Vein endothelial cell (primary cell): ENCODE results near the gene MCAM. TPM values are rescaled to one million over a fixed set of nuclear protein-coding genes. Genes with fewer than 3 reads are reported as not detected.

ENCODE experiments used
- small RNA-seq: library from RNA; depleted of rRNA; stranded (forward); fragments of <200 nt; gene quantifications from one replicate; pipeline ENCODE3, GENCODE V24; 2012
- total RNA-seq: library from RNA; depleted of rRNA; stranded (reverse); fragments of >200 nt; gene quantifications from 2 replicates; pipeline ENCODE4 v1.2.3, GENCODE V29; 2012

The MCAM gene
- 1,416 and 4,821 TPM in 2 replicates for total RNA-seq

GRCh38 chr11:119316729-119317591, at the start of gene MCAM:
MCAM (minus strand) TSS chr11:119317130; CDS start chr11:119317101, 29 bp downstream.

GRCh38 chr11:119346605-119347004, 29.7 kb upstream of the MCAM start, which contains the start of gene MFRP:
MFRP (minus strand) TSS chr11:119346705; CDS start chr11:119346513, 192 bp downstream.

GRCh38 chr11:119340335-119341221, 23.6 kb upstream of the MCAM start, which contains the start of gene C1QTNF5:
C1QTNF5 (minus strand) TSS chr11:119340883; CDS start chr11:119340397, 486 bp downstream.

DNA sequence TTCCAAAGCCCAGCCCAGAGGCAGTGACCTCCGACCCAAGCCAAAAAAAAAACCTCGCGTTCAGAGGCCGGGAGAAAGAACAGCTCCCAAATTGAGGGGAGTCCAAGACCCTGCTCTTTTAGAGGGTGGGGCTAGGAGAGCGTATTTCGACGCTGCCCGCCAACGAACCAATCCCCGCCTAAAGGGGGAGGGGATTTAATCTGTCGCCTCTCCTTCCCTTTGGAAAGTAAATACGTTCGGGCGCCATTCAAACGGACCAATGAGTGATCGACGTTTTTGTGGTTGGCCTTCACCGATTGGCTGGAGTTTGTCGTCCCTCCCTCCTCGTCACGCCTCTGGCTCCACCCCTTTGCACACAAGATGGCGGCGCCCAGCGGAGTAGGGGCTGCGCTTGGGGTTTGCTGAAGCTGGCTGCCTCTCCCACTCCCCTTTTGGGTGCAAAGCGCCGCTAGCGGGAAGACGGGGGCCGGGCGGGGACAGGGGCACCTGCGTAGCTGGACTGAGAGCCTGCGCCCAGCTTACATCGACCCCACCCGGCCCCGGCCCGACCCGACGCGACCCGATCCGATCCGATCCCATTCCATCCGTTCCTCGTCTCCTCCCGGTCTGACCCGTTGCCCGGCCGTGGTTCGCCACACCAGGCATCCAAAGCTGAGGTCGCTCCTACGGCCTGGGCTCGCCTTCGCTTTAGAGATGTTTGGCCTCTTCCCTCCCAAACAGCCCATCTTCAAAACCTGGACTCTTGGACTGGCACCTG, 17.4 kb upstream of the MCAM start, which contains the start of gene RNF26:
RNF26 (plus strand) TSS at position 354 of the 757 bp plus-strand sequence. CDS start 596 bp downstream, outside the sequence.

Small RNAs within 50 kb of the gene (small RNA-seq; reads per million reads assigned to genes)
- gene RF01225 (not detected), gene RNU6-262P (not detected)

Other genes with a start within 250 kb of the MCAM start
- 25.5 and 32.3 TPM in 2 replicates for gene VPS11, start 249.3 kb downstream of the MCAM start, total RNA-seq
- 6.9 and 7.3 TPM in 2 replicates for gene HMBS, start 232.2 kb downstream of the MCAM start, total RNA-seq
- gene DPAGT1, start 215.3 kb downstream of the MCAM start, total RNA-seq: 27.2 and 34.9 TPM in 2 replicates
- 4.6 and 6.2 TPM in 2 replicates for gene C2CD2L, start 209.8 kb downstream of the MCAM start, total RNA-seq
- gene HINFP, start 195.6 kb downstream of the MCAM start, total RNA-seq: 24.4 and 24.5 TPM in 2 replicates
- gene ABCG4, start 168.1 kb downstream of the MCAM start, total RNA-seq: 0.33 and 1.1 TPM in 2 replicates
- gene NLRX1, start 148.4 kb downstream of the MCAM start, total RNA-seq: 17.5 and 22.5 TPM in 2 replicates
- gene NHERF4, start 131.7 kb downstream of the MCAM start, total RNA-seq: not detected in 2 replicates
- gene CBL, start 110.8 kb downstream of the MCAM start, total RNA-seq: 23.2 and 33.1 TPM in 2 replicates
- 6.4 and 7.2 TPM in 2 replicates for gene RNF26, start 17.4 kb upstream of the MCAM start, total RNA-seq
- gene C1QTNF5, start 23.8 kb upstream of the MCAM start, total RNA-seq: 79.7 and 111 TPM in 2 replicates
- under 0.01 TPM in 2 replicates for gene MFRP, start 29.6 kb upstream of the MCAM start, total RNA-seq
- 0.29 TPM in 1 of 2 replicates, not detected in the other for gene USP2, start 64.6 kb upstream of the MCAM start, total RNA-seq
- 0.65 and 3.9 TPM in 2 replicates for gene THY1, start 106.0 kb upstream of the MCAM start, total RNA-seq